ENCODE results near the gene ADRA2B.
A peak's percentile ranks its signal among the peaks of the same experiment; 100 is the strongest.

ADRA2B gene

GRCh38 chr2:96111823-96112500 lies 4.4 kb downstream of the ADRA2B start:
- Histone ChIP-seq H3K4me1 (ENCODE audit: insufficient read depth, low read length, poor library complexity, severe bottlenecking) (no peaks in the 10 kb centered on the region), H3F3A (ENCODE audit: low read depth) (no peaks in the 10 kb centered on the region), H3K9me2 (replicated peaks; ENCODE audit: low read depth, low read length) (no peaks in the 10 kb centered on the region), H3K9ac (ENCODE audit: low read depth, low read length, poor library complexity, severe bottlenecking) (no peak overlapping the region), H3K4me2 (ENCODE audit: low read depth, low read length, poor library complexity, severe bottlenecking) (no peak overlapping the region), H4K20me1 (ENCODE audit: insufficient read depth, low read length, poor library complexity, severe bottlenecking) (no peaks in the 10 kb centered on the region), H3K36me3 (ENCODE audit: insufficient read depth, low read length) (no peaks in the 10 kb centered on the region), H3K9me3 (ENCODE audit: insufficient read depth, low read depth, low read length) (no peaks in the 10 kb centered on the region), H3K79me2 (ENCODE audit: insufficient read depth, low read length) (no peaks in the 10 kb centered on the region), H2AFZ (ENCODE audit: low read length) (no peak overlapping the region), H3K4me3 (ENCODE audit: low read length, poor library complexity, severe bottlenecking) (no peak overlapping the region), H3K27me3 (ENCODE audit: insufficient read depth, low read length, poor library complexity, severe bottlenecking) (no peaks in the 10 kb centered on the region)
- TF ChIP-seq EZH2phosphoT487 (IDR thresholded peaks at IDR 0.05; ENCODE audit: borderline replicate concordance) (no peak), CTCF (conservative IDR thresholded peaks at IDR 0.05; ENCODE audit: low read length) (peak; percentile 30; the same call in 1 of the 2 replicates)

DNA sequence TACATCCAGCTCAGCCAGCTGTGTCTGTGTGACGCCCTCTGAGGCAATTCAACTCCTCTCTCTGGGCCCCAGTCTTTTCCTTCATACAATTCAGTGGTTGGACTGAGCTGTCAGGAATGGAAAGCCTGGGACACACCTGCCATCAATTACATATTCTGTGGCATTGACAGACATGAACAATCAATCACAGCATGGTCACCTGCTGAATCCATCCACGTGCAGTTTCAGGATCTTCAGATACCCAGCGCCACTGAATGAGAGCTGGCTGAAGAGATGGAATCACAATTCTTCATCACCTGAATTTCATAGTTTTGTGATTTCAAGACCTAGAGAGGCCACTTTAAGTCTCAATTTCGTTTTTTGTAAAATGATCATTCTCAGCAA lies 5.1 kb downstream of the ADRA2B start:
- Histone ChIP-seq H3K9me2 (replicated peaks; ENCODE audit: low read depth, low read length) (no peaks in the 10 kb centered on the region), H3K4me1 (ENCODE audit: insufficient read depth, low read length, poor library complexity, severe bottlenecking) (no peaks in the 10 kb centered on the region)
- TF ChIP-seq CTCF (conservative IDR thresholded peaks at IDR 0.05; ENCODE audit: low read length) (no peak), EZH2phosphoT487 (IDR thresholded peaks at IDR 0.05; ENCODE audit: borderline replicate concordance) (no peak)

DNA sequence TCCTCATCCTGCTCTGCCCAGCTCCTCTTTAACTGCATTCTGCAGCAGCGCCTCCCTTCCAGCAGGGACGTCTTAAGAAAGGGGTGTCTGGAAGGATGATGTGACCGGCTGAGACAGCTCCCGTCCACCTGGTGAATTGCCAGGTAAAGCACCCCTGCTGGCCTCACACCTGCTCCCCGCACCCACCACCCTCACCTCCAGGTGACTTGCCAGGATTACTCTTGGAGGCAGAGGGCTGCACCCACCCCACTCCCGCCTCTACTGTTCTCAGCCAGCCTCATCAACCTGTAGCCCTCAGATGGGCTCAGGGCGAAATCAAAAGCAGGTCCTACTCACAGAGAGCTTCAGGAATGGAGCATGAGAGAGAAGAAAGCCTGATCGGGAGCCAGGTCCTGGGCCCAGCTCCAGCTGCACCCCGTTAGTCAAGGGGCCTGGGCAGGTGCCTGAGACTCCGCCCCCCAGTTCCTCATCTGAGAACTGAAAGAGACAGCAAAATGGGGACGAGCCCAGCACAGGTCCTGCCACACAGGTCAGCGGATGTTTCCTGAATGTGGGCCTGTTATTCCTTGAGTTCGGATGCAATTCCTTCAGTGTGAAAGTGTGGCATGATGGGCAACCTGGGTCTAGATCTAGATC lies 5.6 kb downstream of the ADRA2B start:
- Histone ChIP-seq H3K9ac (ENCODE audit: low read depth, low read length, poor library complexity, severe bottlenecking) (no peak overlapping the region), H3K79me2 (ENCODE audit: insufficient read depth, low read length) (no peaks in the 10 kb centered on the region), H3K9me3 (ENCODE audit: insufficient read depth, low read depth, low read length) (no peaks in the 10 kb centered on the region), H3K9me2 (replicated peaks; ENCODE audit: low read depth, low read length) (no peaks in the 10 kb centered on the region), H2AFZ (ENCODE audit: low read length) (no peak overlapping the region), H3K4me2 (ENCODE audit: low read depth, low read length, poor library complexity, severe bottlenecking) (no peak overlapping the region), H3K36me3 (ENCODE audit: insufficient read depth, low read length) (no peaks in the 10 kb centered on the region), H3K4me3 (ENCODE audit: low read length, poor library complexity, severe bottlenecking) (no peak overlapping the region), H4K20me1 (ENCODE audit: insufficient read depth, low read length, poor library complexity, severe bottlenecking) (no peaks in the 10 kb centered on the region), H3K4me1 (ENCODE audit: insufficient read depth, low read length, poor library complexity, severe bottlenecking) (no peaks in the 10 kb centered on the region), H3K27me3 (ENCODE audit: insufficient read depth, low read length, poor library complexity, severe bottlenecking) (no peaks in the 10 kb centered on the region), H3F3A (ENCODE audit: low read depth) (no peaks in the 10 kb centered on the region)
- no peak for TF ChIP-seq EZH2phosphoT487 (IDR thresholded peaks at IDR 0.05; ENCODE audit: borderline replicate concordance)
- no peak for TF ChIP-seq CTCF (conservative IDR thresholded peaks at IDR 0.05; ENCODE audit: low read length)

More for the DNA sequence above, 5.1 kb downstream of the ADRA2B start:
- no peak overlapping the region for H3K4me2 ChIP-seq (ENCODE audit: low read depth, low read length, poor library complexity, severe bottlenecking)
- no peaks in the 10 kb centered on the region for H3K36me3 ChIP-seq (ENCODE audit: insufficient read depth, low read length)
- H3K9me3 ChIP-seq (ENCODE audit: insufficient read depth, low read depth, low read length) = no peaks in the 10 kb centered on the region
- H2AFZ ChIP-seq (ENCODE audit: low read length) = no peak overlapping the region
- no peaks in the 10 kb centered on the region for H3K79me2 ChIP-seq (ENCODE audit: insufficient read depth, low read length)
- H3K27me3 ChIP-seq (ENCODE audit: insufficient read depth, low read length, poor library complexity, severe bottlenecking) = no peaks in the 10 kb centered on the region
- H3K4me3 ChIP-seq (ENCODE audit: low read length, poor library complexity, severe bottlenecking) = no peak overlapping the region
- H3F3A ChIP-seq (ENCODE audit: low read depth) = no peaks in the 10 kb centered on the region
- H4K20me1 ChIP-seq (ENCODE audit: insufficient read depth, low read length, poor library complexity, severe bottlenecking) = no peaks in the 10 kb centered on the region
- H3K9ac ChIP-seq (ENCODE audit: low read depth, low read length, poor library complexity, severe bottlenecking) = no peak overlapping the region
